MM.1S (cell line): ENCODE results near the gene PYGO2.

Source experiments
- DNase-seq: peaks from one replicate; pipeline ENCODE4 v3.0.0-alpha.2; 2015
- H2AFZ ChIP-seq: fragments of 300-600 bp; sonication (generic); 2 replicates; pipeline ENCODE4 v1.6.0; 2016; ENCODE audit warnings: antibody characterized with exemption, low read length
- H3F3A ChIP-seq: fragments of 300-600 bp; sonication (generic); 2 replicates; pipeline ENCODE4 v1.6.1; 2016; ENCODE audit warnings: mild to moderate bottlenecking, antibody characterized with exemption, low read length, moderate library complexity, mixed read lengths; ENCODE audit not compliant: insufficient read depth
- H3K27ac ChIP-seq: fragments of 300-600 bp; sonication (generic); 2 replicates; pipeline ENCODE4 v1.5.1; 2016; ENCODE audit warnings: mild to moderate bottlenecking, low read length
- H3K27me3 ChIP-seq: fragments of 300-600 bp; sonication (generic); replicated peaks from 2 replicates; pipeline ENCODE4 v1.6.0; 2016; ENCODE audit warnings: low read length; ENCODE audit not compliant: insufficient read depth
- H3K36me3 ChIP-seq: fragments of 300-600 bp; sonication (generic); replicated peaks from 2 replicates; pipeline ENCODE4 v1.6.1; 2016; ENCODE audit warnings: mild to moderate bottlenecking, low read length, mixed read lengths; ENCODE audit not compliant: insufficient read depth
- H3K4me1 ChIP-seq: fragments of 300-600 bp; sonication (generic); 2 replicates; pipeline ENCODE4 v1.6.1; 2016; ENCODE audit warnings: low read length, mixed read lengths
- H3K4me2 ChIP-seq: fragments of 300-600 bp; sonication (generic); 2 replicates; pipeline ENCODE4 v1.6.0; 2016; ENCODE audit warnings: low read depth, low read length
- H3K4me3 ChIP-seq: fragments of 300-600 bp; sonication (generic); 2 replicates; pipeline ENCODE4 v1.5.1; 2016; ENCODE audit warnings: low read length, mixed read lengths
- H3K79me2 ChIP-seq: fragments of 300-600 bp; sonication (generic); 2 replicates; pipeline ENCODE4 v1.6.1; 2016; ENCODE audit warnings: mixed run types, low read length, mixed read lengths
- H3K9ac ChIP-seq: fragments of 300-600 bp; sonication (generic); 2 replicates; pipeline ENCODE4 v1.6.1; 2016; ENCODE audit warnings: low read length, mixed read lengths
- H3K9me2 ChIP-seq: fragments of 300-600 bp; sonication (generic); replicated peaks from 2 replicates; pipeline ENCODE4 v1.6.1; 2016; ENCODE audit warnings: mild to moderate bottlenecking, low read length, mixed read lengths; ENCODE audit not compliant: insufficient read depth
- H3K9me3 ChIP-seq: fragments of 300-600 bp; sonication (generic); replicated peaks from 2 replicates; pipeline ENCODE4 v1.6.1; 2016; ENCODE audit warnings: mild to moderate bottlenecking, low read length, mixed read lengths; ENCODE audit not compliant: insufficient read depth
- H4K20me1 ChIP-seq: fragments of 300-600 bp; sonication (generic); 2 replicates; pipeline ENCODE4 v1.6.1; 2016; ENCODE audit warnings: mild to moderate bottlenecking, low read length, moderate library complexity, mixed read lengths; ENCODE audit not compliant: insufficient read depth
- EZH2 ChIP-seq: fragments of 300-600 bp; sonication (generic); optimal IDR thresholded peaks from 2 replicates; pipeline ENCODE3; 2017; ENCODE audit warnings: low read depth, mild to moderate bottlenecking, antibody characterized with exemption, low read length, mixed read lengths
- EZH2phosphoT487 ChIP-seq: fragments of 300-600 bp; sonication (generic); IDR thresholded peaks from 2 replicates; pipeline ENCODE4 v1.6.1; 2018; ENCODE audit warnings: antibody characterized with exemption, low read length
- TF ChIP-seq, protein P1 (sequence below): fragments of 300-600 bp; sonication (generic); IDR thresholded peaks from 2 replicates; pipeline ENCODE4 v1.5.1; 2016; ENCODE audit warnings: antibody characterized with exemption, low read length, mixed read lengths

PYGO2 gene

GRCh38 chr1:155009742-155010141, 48.2 kb upstream of the PYGO2 start:
- no peaks in the 10 kb centered on the region for H4K20me1 ChIP-seq
- H3K27ac ChIP-seq = no peak overlapping the region
- H3K4me1 ChIP-seq = peaks cover 16% of the 10 kb centered on the region
- no peak overlapping the region for H3K4me3 ChIP-seq
- no peaks in the 10 kb centered on the region; the same call in 1 of the 2 replicates for H3K36me3 ChIP-seq
- no peak overlapping the region for H2AFZ ChIP-seq
- peaks cover 20% of the 10 kb centered on the region for H3F3A ChIP-seq
- TF ChIP-seq EZH2 = no peak
- no peak overlapping the region for H3K4me2 ChIP-seq
- DNase-seq = no peak
- H3K9me2 ChIP-seq = no peaks in the 10 kb centered on the region
- H3K27me3 ChIP-seq = no peaks in the 10 kb centered on the region
- peaks cover 76% of the 10 kb centered on the region for H3K79me2 ChIP-seq
- H3K9me3 ChIP-seq = no peaks in the 10 kb centered on the region
- H3K9ac ChIP-seq = no peak overlapping the region

- peaks cover 19% of the 10 kb centered on the region for H3F3A ChIP-seq
- no peaks in the 10 kb centered on the region; the same call in 1 of the 2 replicates for H3K36me3 ChIP-seq
- no peaks in the 10 kb centered on the region for H3K9me2 ChIP-seq
- H3K27ac ChIP-seq = no peak overlapping the region
- TF ChIP-seq, protein P1, sequence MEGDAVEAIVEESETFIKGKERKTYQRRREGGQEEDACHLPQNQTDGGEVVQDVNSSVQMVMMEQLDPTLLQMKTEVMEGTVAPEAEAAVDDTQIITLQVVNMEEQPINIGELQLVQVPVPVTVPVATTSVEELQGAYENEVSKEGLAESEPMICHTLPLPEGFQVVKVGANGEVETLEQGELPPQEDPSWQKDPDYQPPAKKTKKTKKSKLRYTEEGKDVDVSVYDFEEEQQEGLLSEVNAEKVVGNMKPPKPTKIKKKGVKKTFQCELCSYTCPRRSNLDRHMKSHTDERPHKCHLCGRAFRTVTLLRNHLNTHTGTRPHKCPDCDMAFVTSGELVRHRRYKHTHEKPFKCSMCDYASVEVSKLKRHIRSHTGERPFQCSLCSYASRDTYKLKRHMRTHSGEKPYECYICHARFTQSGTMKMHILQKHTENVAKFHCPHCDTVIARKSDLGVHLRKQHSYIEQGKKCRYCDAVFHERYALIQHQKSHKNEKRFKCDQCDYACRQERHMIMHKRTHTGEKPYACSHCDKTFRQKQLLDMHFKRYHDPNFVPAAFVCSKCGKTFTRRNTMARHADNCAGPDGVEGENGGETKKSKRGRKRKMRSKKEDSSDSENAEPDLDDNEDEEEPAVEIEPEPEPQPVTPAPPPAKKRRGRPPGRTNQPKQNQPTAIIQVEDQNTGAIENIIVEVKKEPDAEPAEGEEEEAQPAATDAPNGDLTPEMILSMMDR = no peak
- TF ChIP-seq EZH2 (no peak), EZH2phosphoT487 (no peak)
- no peak overlapping the region for H2AFZ ChIP-seq
- H3K4me3 ChIP-seq = no peak overlapping the region
- DNase-seq = no peak
- no peak overlapping the region for H3K4me2 ChIP-seq
- H3K9ac ChIP-seq = no peak overlapping the region
- H3K27me3 ChIP-seq = no peaks in the 10 kb centered on the region
- H3K79me2 ChIP-seq = peaks cover 81% of the 10 kb centered on the region
- no peaks in the 10 kb centered on the region for H4K20me1 ChIP-seq
- H3K9me3 ChIP-seq = no peaks in the 10 kb centered on the region
- peaks cover 21% of the 10 kb centered on the region for H3K4me1 ChIP-seq
Observed at GRCh38 chr1:155009221-155009711, 47.7 kb upstream of the PYGO2 start.

GRCh38 chr1:155008015-155008941, 46.7 kb upstream of the PYGO2 start:
- Histone ChIP-seq H3K9me3 (no peaks in the 10 kb centered on the region), H3K27me3 (no peaks in the 10 kb centered on the region), H3K9ac (no peak overlapping the region), H3K27ac (no peak overlapping the region), H3F3A (peaks cover 21% of the 10 kb centered on the region), H3K9me2 (no peaks in the 10 kb centered on the region), H4K20me1 (no peaks in the 10 kb centered on the region), H3K4me1 (peaks cover 24% of the 10 kb centered on the region), H3K36me3 (no peaks in the 10 kb centered on the region), H2AFZ (no peak overlapping the region), H3K4me2 (no peak overlapping the region), H3K79me2 (peaks cover 90% of the 10 kb centered on the region), H3K4me3 (no peak overlapping the region)
- DNase-seq = no peak
- no peak for TF ChIP-seq EZH2
- TF ChIP-seq EZH2phosphoT487 = no peak
- TF ChIP-seq, protein P1 = no peak
